SJCRH30 (cell line): ENCODE measurements around the gene MON1A. TPM values are rescaled to one million over a fixed set of nuclear protein-coding genes. Genes with fewer than 3 reads are reported as not detected.
A peak's percentile ranks its signal among the peaks of the same experiment; 100 is the strongest.
"Not testable (repeated sequence)": the region's sequence is repeated elsewhere in the genome, so short reads cannot be mapped to it uniquely, and the experiment has no call there.

Experiments used
- DNase-seq, 2 experiments: peaks; one replicate each; pipeline ENCODE4 v3.0.0-alpha.2; 2015 to 2020
- H3K27ac ChIP-seq: fragments of 250-450 bp; sonication (Bioruptor Pico); 2 replicates; pipeline ENCODE4 v1.5.1; 2020; ENCODE audit warnings: mild to moderate bottlenecking, moderate library complexity
- H3K27me3 ChIP-seq: fragments of 250-450 bp; sonication (Bioruptor Pico); 2 replicates; pipeline ENCODE4 v1.5.1; 2020; ENCODE audit warnings: mild to moderate bottlenecking, moderate library complexity
- H3K36me3 ChIP-seq: fragments of 250-450 bp; sonication (Bioruptor Pico); 2 replicates; pipeline ENCODE4 v1.5.1; 2020; ENCODE audit warnings: mild to moderate bottlenecking, moderate library complexity
- H3K4me1 ChIP-seq: fragments of 250-450 bp; sonication (Bioruptor Pico); 2 replicates; pipeline ENCODE4 v1.5.1; 2020; ENCODE audit warnings: mild to moderate bottlenecking, moderate library complexity
- H3K4me3 ChIP-seq: fragments of 250-450 bp; sonication (Bioruptor Pico); 2 replicates; pipeline ENCODE4 v1.5.1; 2020; ENCODE audit warnings: mild to moderate bottlenecking, moderate library complexity
- H3K9me3 ChIP-seq: fragments of 250-450 bp; sonication (Bioruptor Pico); replicated peaks from 2 replicates; pipeline ENCODE4 v1.5.1; 2020; ENCODE audit warnings: mild to moderate bottlenecking, moderate library complexity
- total RNA-seq: library from RNA; depleted of rRNA; stranded (reverse); fragments of >200 nt; shearing (Covaris generic); gene quantifications from 2 replicates; pipeline ENCODE4 v1.2.3, GENCODE V29; 2014

Gene MON1A
- total RNA-seq, 1 experiment from 2014 or later, result 6.1 TPM

GRCh38 chr3:49930922-49931321 lies 1.3 kb upstream of the MON1A start:
- H3K9me3 ChIP-seq, result no peaks in the 10 kb centered on the region
- H3K27me3 ChIP-seq, result no peaks in the 10 kb centered on the region

GRCh38 chr3:49930168-49930690 lies 618 bp upstream of the MON1A start:
- H3K27ac ChIP-seq, result peak overlapping the region; percentile 36
- H3K9me3 ChIP-seq, result no peaks in the 10 kb centered on the region
- DNase-seq, result no peak
- peak overlapping the region; percentile 73 for H3K4me3 ChIP-seq
- H3K36me3 ChIP-seq, result no peaks in the 10 kb centered on the region
- no peaks in the 10 kb centered on the region for H3K27me3 ChIP-seq
- H3K4me1 ChIP-seq, result peaks cover 6% of the 10 kb centered on the region; the same call in 1 of the 2 replicates

More at GRCh38 chr3:49930922-49931321, 1.3 kb upstream of the MON1A start:
- Histone ChIP-seq H3K4me3 (no peak overlapping the region), H3K27ac (no peak overlapping the region), H3K36me3 (no peaks in the 10 kb centered on the region), H3K4me1 (peaks cover 6% of the 10 kb centered on the region; the same call in 1 of the 2 replicates)
- peak; percentile 40 to 67 for DNase-seq

- no peaks in the 10 kb centered on the region for H3K9me3 ChIP-seq
- DNase-seq, result no peak
- no peaks in the 10 kb centered on the region for H3K27me3 ChIP-seq
- H3K4me1 ChIP-seq, result peaks cover 6% of the 10 kb centered on the region; the same call in 1 of the 2 replicates
- no peaks in the 10 kb centered on the region for H3K36me3 ChIP-seq
- no peak overlapping the region for H3K27ac ChIP-seq
- no peak overlapping the region; the same call in 1 of the 2 replicates for H3K4me3 ChIP-seq
Observed at GRCh38 chr3:49928481-49929017, 1.1 kb downstream of the MON1A start.

- Histone ChIP-seq H3K27me3 (no peaks in the 10 kb centered on the region), H3K36me3 (no peaks in the 10 kb centered on the region), H3K27ac (no peak overlapping the region), H3K9me3 (no peaks in the 10 kb centered on the region), H3K4me1 (peaks cover 6% of the 10 kb centered on the region; the same call in 1 of the 2 replicates), H3K4me3 (no peak overlapping the region)
- no peak for DNase-seq
Observed at GRCh38 chr3:49927798-49928197, 1.8 kb downstream of the MON1A start.

- no peaks in the 10 kb centered on the region for H3K9me3 ChIP-seq
- H3K27ac ChIP-seq, result no peak overlapping the region
- no peak overlapping the region for H3K4me3 ChIP-seq
- no peaks in the 10 kb centered on the region for H3K27me3 ChIP-seq
- peaks cover 6% of the 10 kb centered on the region; the same call in 1 of the 2 replicates for H3K4me1 ChIP-seq
- H3K36me3 ChIP-seq, result no peaks in the 10 kb centered on the region
- DNase-seq, result no peak
Observed at GRCh38 chr3:49926117-49926728, 3.4 kb downstream of the MON1A start.

- no peaks in the 10 kb centered on the region for H3K9me3 ChIP-seq
- no peak for DNase-seq
- no peaks in the 10 kb centered on the region for H3K36me3 ChIP-seq
- no peak overlapping the region for H3K4me3 ChIP-seq
- H3K4me1 ChIP-seq, result no peaks in the 10 kb centered on the region
- no peaks in the 10 kb centered on the region for H3K27me3 ChIP-seq
- no peak overlapping the region for H3K27ac ChIP-seq
Observed at GRCh38 chr3:49925485-49925884, 4.1 kb downstream of the MON1A start.

GRCh38 chr3:49924683-49925082 lies 4.9 kb downstream of the MON1A start:
- H3K9me3 ChIP-seq, result no peaks in the 10 kb centered on the region
- DNase-seq, result no peak

GRCh38 chr3:49917806-49918590 lies 11.6 kb downstream of the MON1A start:
- DNase-seq, H3K4me1 ChIP-seq, H3K4me3 ChIP-seq, H3K27ac ChIP-seq, H3K9me3 ChIP-seq, H3K27me3 ChIP-seq, H3K36me3 ChIP-seq: not testable (repeated sequence)

More at GRCh38 chr3:49924683-49925082, 4.9 kb downstream of the MON1A start:
- Histone ChIP-seq H3K4me1 (no peaks in the 10 kb centered on the region), H3K27me3 (no peaks in the 10 kb centered on the region), H3K36me3 (no peaks in the 10 kb centered on the region), H3K4me3 (no peak overlapping the region), H3K27ac (no peak overlapping the region)

- H3K4me1 ChIP-seq, result no peaks in the 10 kb centered on the region
- no peak overlapping the region for H3K27ac ChIP-seq
- no peak overlapping the region for H3K4me3 ChIP-seq
- no peaks in the 10 kb centered on the region for H3K36me3 ChIP-seq
- no peak for DNase-seq
- no peaks in the 10 kb centered on the region for H3K9me3 ChIP-seq
- no peaks in the 10 kb centered on the region for H3K27me3 ChIP-seq
Observed at GRCh38 chr3:49916686-49917085, 12.9 kb downstream of the MON1A start.

- no peaks in the 10 kb centered on the region for H3K9me3 ChIP-seq
- no peak for DNase-seq
- no peak overlapping the region for H3K4me3 ChIP-seq
Observed at GRCh38 chr3:49914906-49915305, 14.7 kb downstream of the MON1A start.

GRCh38 chr3:49912881-49913281 lies 16.7 kb downstream of the MON1A start:
- no peak overlapping the region for H3K27ac ChIP-seq
- H3K4me1 ChIP-seq, result no peaks in the 10 kb centered on the region
- no peaks in the 10 kb centered on the region for H3K27me3 ChIP-seq
- H3K9me3 ChIP-seq, result no peaks in the 10 kb centered on the region
- no peaks in the 10 kb centered on the region for H3K36me3 ChIP-seq
- no peak overlapping the region for H3K4me3 ChIP-seq
- no peak for DNase-seq

More at GRCh38 chr3:49914906-49915305, 14.7 kb downstream of the MON1A start:
- Histone ChIP-seq H3K27ac (no peak overlapping the region), H3K4me1 (no peaks in the 10 kb centered on the region), H3K27me3 (no peaks in the 10 kb centered on the region), H3K36me3 (no peaks in the 10 kb centered on the region)

GRCh38 chr3:49911611-49912010 lies 18.0 kb downstream of the MON1A start:
- H3K27ac ChIP-seq, result no peak overlapping the region
- no peak overlapping the region for H3K4me3 ChIP-seq
- H3K36me3 ChIP-seq, result no peaks in the 10 kb centered on the region
- H3K27me3 ChIP-seq, result no peaks in the 10 kb centered on the region
- no peak for DNase-seq
- H3K4me1 ChIP-seq, result no peaks in the 10 kb centered on the region
- no peaks in the 10 kb centered on the region for H3K9me3 ChIP-seq

- DNase-seq, result no peak
- no peaks in the 10 kb centered on the region for H3K27me3 ChIP-seq
- no peaks in the 10 kb centered on the region for H3K4me1 ChIP-seq
- no peak overlapping the region for H3K27ac ChIP-seq
- no peaks in the 10 kb centered on the region for H3K36me3 ChIP-seq
- no peaks in the 10 kb centered on the region for H3K9me3 ChIP-seq
- H3K4me3 ChIP-seq, result no peak overlapping the region
Observed at GRCh38 chr3:49911124-49911420, 18.5 kb downstream of the MON1A start.

GRCh38 chr3:49910409-49911123 lies 19.0 kb downstream of the MON1A start:
- Histone ChIP-seq H3K27ac (no peak overlapping the region), H3K36me3 (no peaks in the 10 kb centered on the region), H3K4me3 (no peak overlapping the region), H3K4me1 (no peaks in the 10 kb centered on the region), H3K9me3 (no peaks in the 10 kb centered on the region), H3K27me3 (no peaks in the 10 kb centered on the region)
- DNase-seq, result no peak
